HG02970 (cell line): ENCODE data around the gene IGSF10.
A peak's percentile ranks its signal among the peaks of the same experiment; 100 is the strongest.
"Not testable (repeated sequence)": the region's sequence is repeated elsewhere in the genome, so short reads cannot be mapped to it uniquely, and the experiment has no call there.

ENCODE experiments used
- ATAC-seq: cut with Tn5 transposase; IDR thresholded peaks from one replicate; pipeline ENCODE4 v1.9.1; 2021; ENCODE audit warnings: mild to moderate bottlenecking, moderate library complexity, moderate number of reproducible peaks; ENCODE audit not compliant: unreplicated experiment, low FRiP score

IGSF10 gene

GRCh38 chr3:151460774-151461450, at the start of gene IGSF10:
IGSF10 (minus strand) TSS chr3:151461061; CDS start chr3:151458709, 2,352 bp downstream.
- ATAC-seq: no peak

GRCh38 chr3:151509468-151510135, 48.7 kb upstream of the IGSF10 start:
- ATAC-seq: not testable (repeated sequence)

GRCh38 chr3:151504606-151505005, 43.7 kb upstream of the IGSF10 start:
- ATAC-seq: no peak

- ATAC-seq: no peak
Measured at GRCh38 chr3:151503074-151503473, 42.2 kb upstream of the IGSF10 start.

GRCh38 chr3:151501923-151502632, 41.2 kb upstream of the IGSF10 start:
- no peak for ATAC-seq

GRCh38 chr3:151501171-151501922, 40.5 kb upstream of the IGSF10 start:
- ATAC-seq: no peak

GRCh38 chr3:151499168-151499567, 38.3 kb upstream of the IGSF10 start:
- no peak for ATAC-seq

GRCh38 chr3:151491525-151491924, 30.7 kb upstream of the IGSF10 start:
- ATAC-seq: no peak

- not testable (repeated sequence) for ATAC-seq
Measured at GRCh38 chr3:151487833-151488232, 27.0 kb upstream of the IGSF10 start.

GRCh38 chr3:151483961-151484520, 23.2 kb upstream of the IGSF10 start:
- ATAC-seq: no peak

GRCh38 chr3:151483488-151483887, 22.6 kb upstream of the IGSF10 start:
- no peak for ATAC-seq

- no peak for ATAC-seq
Measured at GRCh38 chr3:151480492-151480891, 19.6 kb upstream of the IGSF10 start.

- ATAC-seq: no peak
Measured at GRCh38 chr3:151479452-151479851, 18.6 kb upstream of the IGSF10 start.

GRCh38 chr3:151478335-151478697, 17.5 kb upstream of the IGSF10 start:
- ATAC-seq: no peak

GRCh38 chr3:151477591-151478334, 16.9 kb upstream of the IGSF10 start:
- ATAC-seq: no peak

- no peak for ATAC-seq
Measured at GRCh38 chr3:151476344-151477018, 15.6 kb upstream of the IGSF10 start.

GRCh38 chr3:151468284-151468917, 7.5 kb upstream of the IGSF10 start:
- ATAC-seq: peak; percentile 68

- ATAC-seq: no peak
Measured at GRCh38 chr3:151467069-151467468, 6.2 kb upstream of the IGSF10 start.

GRCh38 chr3:151462991-151463390, 2.1 kb upstream of the IGSF10 start:
- no peak for ATAC-seq
